H9 (cell line): ENCODE measurements around the gene IL1RAPL1. TPM values are rescaled to one million over a fixed set of nuclear protein-coding genes. Genes with fewer than 3 reads are reported as not detected.

Experiments
- DNase-seq: peaks from one replicate; pipeline ENCODE4 v3.0.0-alpha.2; 2017
- H2AFZ ChIP-seq: one replicate; pipeline ENCODE4 v1.6.1; 2013; ENCODE audit warnings: mild to moderate bottlenecking, low read length, control low read depth, moderate library complexity
- H2AK5ac ChIP-seq: 2 replicates; pipeline ENCODE4 v1.6.1; 2013; ENCODE audit warnings: low read length, control low read depth, mixed read lengths; ENCODE audit not compliant: insufficient read length
- H2BK120ac ChIP-seq: one replicate; pipeline ENCODE4 v1.6.1; 2013; ENCODE audit warnings: low read depth, mild to moderate bottlenecking, low read length, control low read depth, inconsistent platforms; ENCODE audit not compliant: poor library complexity, severe bottlenecking
- H2BK12ac ChIP-seq: 2 replicates; pipeline ENCODE4 v1.6.1; 2013; ENCODE audit warnings: low read length, control low read depth, mixed read lengths, low read depth; ENCODE audit not compliant: insufficient read length
- H2BK15ac ChIP-seq: 2 replicates; pipeline ENCODE4 v1.6.1; 2013; ENCODE audit warnings: low read depth, low read length, control low read depth
- H2BK20ac ChIP-seq: one replicate; pipeline ENCODE4 v1.6.1; 2013; ENCODE audit warnings: low read depth, mild to moderate bottlenecking, low read length, control low read depth, inconsistent platforms; ENCODE audit not compliant: poor library complexity, severe bottlenecking
- H2BK5ac ChIP-seq: 2 replicates; pipeline ENCODE4 v1.6.1; 2013; ENCODE audit warnings: low read length, control low read depth, mixed read lengths; ENCODE audit not compliant: insufficient read length
- H3K14ac ChIP-seq: 2 replicates; pipeline ENCODE4 v1.6.1; 2013; ENCODE audit warnings: low read length, control low read depth; ENCODE audit not compliant: insufficient read depth
- H3K18ac ChIP-seq: 2 replicates; pipeline ENCODE4 v1.6.1; 2013; ENCODE audit warnings: low read depth, mild to moderate bottlenecking, mixed read lengths, low read length, control low read depth; ENCODE audit not compliant: insufficient read length
- H3K23ac ChIP-seq: 2 replicates; pipeline ENCODE4 v1.6.1; 2013; ENCODE audit warnings: low read length, control low read depth, mixed read lengths, low read depth; ENCODE audit not compliant: insufficient read length
- H3K23me2 ChIP-seq: 2 replicates; pipeline ENCODE4 v1.6.1; 2013; ENCODE audit warnings: low read depth, mild to moderate bottlenecking, mixed read lengths, low read length, control low read depth; ENCODE audit not compliant: insufficient read length, poor library complexity, severe bottlenecking
- H3K27ac ChIP-seq: 2 replicates; pipeline ENCODE4 v1.5.1; 2013; ENCODE audit warnings: low read length, control low read depth, mixed read lengths, low read depth; ENCODE audit not compliant: insufficient read length
- H3K27me3 ChIP-seq: 2 replicates; pipeline ENCODE4 v1.6.1; 2013; ENCODE audit warnings: low read length, control low read depth, inconsistent platforms; ENCODE audit not compliant: insufficient read depth
- H3K4ac ChIP-seq: 2 replicates; pipeline ENCODE4 v1.6.1; 2013; ENCODE audit warnings: low read depth, mild to moderate bottlenecking, control low read depth, inconsistent platforms, low read length, moderate library complexity
- H3K4me1 ChIP-seq: 2 replicates; pipeline ENCODE4 v1.6.1; 2013; ENCODE audit warnings: low read length, control low read depth, inconsistent platforms; ENCODE audit not compliant: insufficient read depth
- H3K4me2 ChIP-seq: 2 replicates; pipeline ENCODE4 v1.6.1; 2013; ENCODE audit warnings: low read length, control low read depth, mixed read lengths; ENCODE audit not compliant: insufficient read length, insufficient read depth
- H3K56ac ChIP-seq: 2 replicates; pipeline ENCODE4 v1.6.1; 2013; ENCODE audit warnings: low read depth, mild to moderate bottlenecking, mixed read lengths, low read length, control low read depth; ENCODE audit not compliant: insufficient read length
- H3K79me1 ChIP-seq: 2 replicates; pipeline ENCODE4 v1.6.1; 2013; ENCODE audit warnings: low read depth, mild to moderate bottlenecking, moderate library complexity, low read length, control low read depth, inconsistent platforms; ENCODE audit not compliant: insufficient read depth, poor library complexity, severe bottlenecking
- H3K79me2 ChIP-seq: 2 replicates; pipeline ENCODE4 v1.6.1; 2013; ENCODE audit warnings: low read length, control low read depth, inconsistent platforms; ENCODE audit not compliant: insufficient read depth
- H3K9ac ChIP-seq: 2 replicates; pipeline ENCODE4 v1.6.1; 2013; ENCODE audit warnings: low read length, control low read depth, mixed read lengths; ENCODE audit not compliant: insufficient read length; ENCODE audit errors: extremely low read depth
- H3K9me3 ChIP-seq: one replicate; pipeline ENCODE4 v1.6.1; 2013; ENCODE audit warnings: low read depth, low read length, inconsistent platforms; ENCODE audit not compliant: control insufficient read depth
- H3T11ph ChIP-seq: one replicate; pipeline ENCODE4 v1.6.1; 2013; ENCODE audit warnings: mild to moderate bottlenecking, low read length, control low read depth, inconsistent platforms
- H4K20me1 ChIP-seq: one replicate; pipeline ENCODE4 v1.6.1; 2013; ENCODE audit not compliant: control insufficient read depth, insufficient read length, insufficient read depth
- H4K5ac ChIP-seq: 2 replicates; pipeline ENCODE4 v1.6.1; 2013; ENCODE audit warnings: low read depth, mild to moderate bottlenecking, mixed read lengths, low read length, control low read depth; ENCODE audit not compliant: insufficient read length
- H4K8ac ChIP-seq: replicated peaks from 2 replicates; pipeline ENCODE4 v1.6.1; 2013; ENCODE audit warnings: low read length, control low read depth, mixed read lengths, low read depth; ENCODE audit not compliant: insufficient read length
- H4K91ac ChIP-seq: 2 replicates; pipeline ENCODE4 v1.6.1; 2013; ENCODE audit warnings: low read depth, mild to moderate bottlenecking, moderate library complexity, mixed read lengths, low read length, control low read depth; ENCODE audit not compliant: insufficient read length
- H3K27ac Mint-ChIP-seq, 3 experiments: 2 replicates in 2 of 3; 3 replicates in 1 of 3; pipeline ENCODE4 v1.8.0; 2020 to 2021; ENCODE audit warnings: mixed read lengths in 3 of 3, mild to moderate bottlenecking in 1 of 3, moderate library complexity in 1 of 3
- H3K27me3 Mint-ChIP-seq: 2 replicates; pipeline ENCODE4 v1.8.0; 2021; ENCODE audit warnings: low read depth, mild to moderate bottlenecking, moderate library complexity, mixed read lengths
- H3K36me3 Mint-ChIP-seq, 3 experiments: 2 replicates in 2 of 3; 3 replicates in 1 of 3; pipeline ENCODE4 v1.8.0; 2020 to 2021; ENCODE audit warnings: low read depth in 3 of 3, mixed read lengths in 3 of 3; ENCODE audit not compliant: insufficient read depth in 1 of 3
- H3K4me1 Mint-ChIP-seq, 2 experiments: 2 replicates each; pipeline ENCODE4 v1.8.0; 2020; ENCODE audit warnings: mixed read lengths in 2 of 2
- H3K4me3 Mint-ChIP-seq, 2 experiments: 2 replicates in 1 of 2; 3 replicates in 1 of 2; pipeline ENCODE4 v1.8.0; 2020 to 2021; ENCODE audit warnings: mild to moderate bottlenecking in 2 of 2, mixed read lengths in 2 of 2, moderate library complexity in 1 of 2
- H3K9me3 Mint-ChIP-seq, 2 experiments: 2 replicates in 1 of 2; 3 replicates in 1 of 2; pipeline ENCODE4 v1.8.0; 2020; ENCODE audit warnings: mild to moderate bottlenecking in 2 of 2, mixed read lengths in 2 of 2, moderate library complexity in 1 of 2
- CTCF ChIP-seq: fragments of 200-600 bp; sonication (generic); conservative IDR thresholded peaks from 3 replicates; pipeline ENCODE4 v1.8.0; 2021; ENCODE audit warnings: antibody characterized with exemption, mild to moderate bottlenecking
- WGBS: extraction: QIAGEN DNeasy Blood & Tissue Kit; methylation state at CpG from one replicate; pipeline ENCODE4 v1.1.7; 2013; ENCODE audit warnings: missing lambda C conversion rate, low lambda C conversion rate, mixed read lengths; ENCODE audit not compliant: insufficient read length; ENCODE audit errors: extremely low coverage; 5-methylcytosine and 5-hydroxymethylcytosine counted together
- total RNA-seq: library from RNA; stranded (reverse); gene quantifications from 2 replicates; pipeline ENCODE4 v1.2.1, GENCODE V29; 2021

Gene IL1RAPL1
- total RNA-seq, 1 experiment from 2014 or later, result 0.31 TPM

- Histone ChIP-seq H3K4me2 (no peak overlapping the region), H2BK12ac (no peak overlapping the region), H2BK5ac (no peak overlapping the region), H3K79me2 (no peaks in the 10 kb centered on the region), H4K5ac (no peak overlapping the region), H3K27me3 (no peaks in the 10 kb centered on the region), H3K79me1 (no peaks in the 10 kb centered on the region), H3K18ac (no peak overlapping the region), H2BK15ac (no peak overlapping the region), H3T11ph (no peak overlapping the region), H2BK20ac (no peak overlapping the region), H2BK120ac (no peak overlapping the region), H3K27ac (no peak overlapping the region), H3K56ac (no peak overlapping the region), H3K9me3 (no peaks in the 10 kb centered on the region), H3K9ac (no peak overlapping the region), H3K4me1 (no peaks in the 10 kb centered on the region), H4K8ac (no peak overlapping the region), H4K20me1 (no peaks in the 10 kb centered on the region), H3K23me2 (no peaks in the 10 kb centered on the region), H3K14ac (no peak overlapping the region), H2AFZ (no peak overlapping the region), H3K23ac (no peak overlapping the region), H3K4ac (no peak overlapping the region), H2AK5ac (no peak overlapping the region), H4K91ac (no peak overlapping the region)
- H3K27me3 Mint-ChIP-seq, result no peaks in the 10 kb centered on the region
- no peak overlapping the region for H3K4me3 Mint-ChIP-seq
- peaks cover 0 to 1% (median 0%) of the 10 kb centered on the region in 3 experiments; a peak in 1 of 7 replicates for H3K36me3 Mint-ChIP-seq
- peaks cover 3 to 50% of the 10 kb centered on the region in 2 experiments; a peak in 4 of 5 replicates for H3K9me3 Mint-ChIP-seq
- TF ChIP-seq CTCF, result no peak
- H3K4me1 Mint-ChIP-seq, result peaks cover 19 to 20% of the 10 kb centered on the region in 2 experiments
- DNase-seq, result no peak
- no peak overlapping the region for H3K27ac Mint-ChIP-seq
- no CpG with 5 or more reads among the region's 2 CpGs for WGBS
These were observed 263.7 kb downstream of the IL1RAPL1 start for GRCh38 chrX:28850955-28851354.
